ENCODE data around the gene OR8D2. TPM values are rescaled to one million over a fixed set of nuclear protein-coding genes. Genes with fewer than 3 reads are reported as not detected.

OR8D2 gene
- total and polyA plus RNA-seq, 2 of the 4 experiments (the other 2 are of a cell fraction) = not detected

GRCh38 chr11:124322356-124322755 is 2.4 kb upstream of the OR8D2 start:
- no peak for DNase-seq
- Histone ChIP-seq H2BK5ac (ENCODE audit: low read depth, low read length, poor library complexity, severe bottlenecking) (no peak overlapping the region), H3K23ac (ENCODE audit: low read depth, low read length) (no peak overlapping the region), H4K91ac (ENCODE audit: insufficient read depth, low read depth, low read length) (no peak overlapping the region), H2BK20ac (ENCODE audit: low read depth, low read length) (no peak overlapping the region), H4K20me1 (ENCODE audit: insufficient read depth, low read length) (no peaks in the 10 kb centered on the region), H3K14ac (replicated peaks; ENCODE audit: low read depth, low read length) (no peak overlapping the region), H3K36me3 (ENCODE audit: control insufficient read depth, insufficient read depth, low read length) (no peaks in the 10 kb centered on the region), H3K79me1 (ENCODE audit: low read depth in 1 of 2, low read length in 2 of 2) (no peaks in the 10 kb centered on the region), H3K4me1 (ENCODE audit: control insufficient read depth, insufficient read depth, low read length) (no peaks in the 10 kb centered on the region), H2AK5ac (ENCODE audit: low read depth, low read length) (no peak overlapping the region), H3K4me3 (ENCODE audit: insufficient read depth, low read depth, low read length) (no peak overlapping the region), H3K4me2 (ENCODE audit: low read depth, low read length) (no peak overlapping the region), H3K9me1 (ENCODE audit: insufficient read depth, low read length) (no peaks in the 10 kb centered on the region), H3K27ac (ENCODE audit: insufficient read depth, low read length) (no peak overlapping the region), H2BK120ac (ENCODE audit: low read depth, low read length) (no peak overlapping the region), H2AK9ac (replicated peaks; ENCODE audit: low read depth, low read length, poor library complexity) (no peak overlapping the region), H4K8ac (ENCODE audit: low read depth in 2 of 2, low read length in 2 of 2) (no peak overlapping the region), H3K27me3 (ENCODE audit: control insufficient read depth, insufficient read depth, low read length) (peaks cover 1% of the 10 kb centered on the region; the same call in 1 of the 2 replicates), H3K9me3 (ENCODE audit: control insufficient read depth, insufficient read depth, low read length) (no peaks in the 10 kb centered on the region), H4K5ac (ENCODE audit: low read depth, low read length) (no peak overlapping the region), H2AFZ (replicated peaks; ENCODE audit: low read length, poor library complexity) (no peak overlapping the region), H2BK15ac (ENCODE audit: low read depth, low read length) (no peak overlapping the region), H3K56ac (ENCODE audit: extremely low read depth, insufficient read depth, low read length) (no peak overlapping the region), H3K18ac (ENCODE audit: low read depth, low read length) (no peak overlapping the region), H3K9ac (ENCODE audit: low read depth, low read length) (no peak overlapping the region), H3K4ac (ENCODE audit: low read depth, low read length) (no peak overlapping the region)
- BruUV-seq (replicated peaks) = no TSS peak
- dilution Hi-C loops (cut with HindIII; ENCODE audit: low sequenced_read_pairs, unreplicated experiment) = no loop called here
- in situ Hi-C loops (cut with MboI; ENCODE audit: low sequenced_read_pairs) = no loop called here
- no peak for TF ChIP-seq ELK1 (IDR thresholded peaks at IDR 0.05; ENCODE audit: borderline replicate concordance, low read depth, low read length)
- no peak for TF ChIP-seq FOS (IDR thresholded peaks at IDR 0.05; ENCODE audit: low read depth, low read length)
- TF ChIP-seq MXI1 (IDR thresholded peaks at IDR 0.05; ENCODE audit: borderline replicate concordance, low read depth, low read length) = no peak
- TF ChIP-seq SMC3 (IDR thresholded peaks at IDR 0.05; ENCODE audit: low read depth, low read length) = no peak
- TF ChIP-seq MAFK (IDR thresholded peaks at IDR 0.05; ENCODE audit: low read depth, low read length) = no peak
- TF ChIP-seq USF2 (IDR thresholded peaks at IDR 0.05; ENCODE audit: low read depth, low read length) = no peak
- TF ChIP-seq RCOR1 (IDR thresholded peaks at IDR 0.05; ENCODE audit: insufficient replicate concordance, low read length) = no peak
- no peak for TF ChIP-seq RFX5 (IDR thresholded peaks at IDR 0.05; ENCODE audit: low read depth, low read length)
- TF ChIP-seq POLR2A (IDR thresholded peaks at IDR 0.05; ENCODE audit: low read depth, low read length) = no peak
- TF ChIP-seq NFE2L2 (IDR thresholded peaks at IDR 0.05; ENCODE audit: low read depth, low read length) = no peak
- no peak for TF ChIP-seq MAZ (IDR thresholded peaks at IDR 0.05; ENCODE audit: borderline replicate concordance, low read depth, low read length)
- TF ChIP-seq CHD1 (IDR thresholded peaks at IDR 0.05; ENCODE audit: low read depth, low read length) = no peak
- no peak for TF ChIP-seq CEBPB (IDR thresholded peaks at IDR 0.05; ENCODE audit: low read depth, low read length)
- intact Hi-C loops (cut with micrococcal nuclease) = no loop called here
- ChIA-PET CTCF (no interaction called here), POLR2A (ENCODE audit: unreplicated experiment) (no interaction called here)
- ATAC-seq (ENCODE audit: low read depth) = no peak
- WGBS, 2 experiments (ENCODE audit: extremely low coverage in 2 of 2, insufficient read length in 1 of 2) = no CpG with 5 or more reads among the region's 1 CpG

All from IMR-90 (cell line).